ENCODE measurements around the gene CCDC97. TPM values are rescaled to one million over a fixed set of nuclear protein-coding genes. Genes with fewer than 3 reads are reported as not detected.

The CCDC97 gene
- total RNA-seq, 1 experiment from 2014 or later, result 31.4 TPM

DNA sequence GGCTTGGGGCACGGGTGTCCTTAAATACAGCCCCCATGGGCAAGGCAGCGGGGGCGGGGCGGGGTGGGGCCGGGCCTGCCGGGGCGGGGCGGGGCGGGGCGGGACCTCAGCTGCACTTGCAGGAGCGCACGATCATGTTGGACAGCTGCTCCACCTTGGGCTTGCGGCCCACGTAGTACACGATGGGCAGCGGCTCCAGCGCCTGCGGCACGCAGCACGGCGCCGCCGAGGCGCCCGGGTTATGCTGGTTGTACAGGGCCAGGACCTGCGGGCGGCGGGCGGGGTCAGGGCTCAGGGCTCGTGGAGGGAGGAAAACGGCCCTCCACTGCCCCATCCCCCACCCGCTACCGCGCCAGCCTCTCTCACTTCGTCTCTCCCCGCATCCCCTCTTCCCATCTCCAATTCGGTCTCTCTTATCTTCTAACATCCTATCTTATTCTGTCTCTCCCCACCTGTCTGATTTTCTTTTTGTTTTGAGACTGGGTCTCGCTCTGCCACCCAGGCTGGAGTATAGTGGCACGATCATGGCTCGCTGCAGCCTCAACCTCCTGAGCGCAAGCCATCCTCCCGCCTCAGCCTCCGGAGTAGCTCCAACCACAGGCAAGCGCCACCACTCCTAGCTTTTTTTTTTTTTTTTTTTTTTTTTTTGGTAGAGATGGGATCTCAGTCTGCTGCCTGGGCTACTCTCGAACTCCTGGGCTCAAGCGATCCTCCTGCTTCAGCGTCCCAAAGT, 21.1 kb downstream of the CCDC97 start:
- Mint-ChIP-seq H3K9me3 (no peaks in the 10 kb centered on the region), H3K4me3 (peak overlapping the region; percentile 77), H3K27ac (no peak overlapping the region; the same call in 1 of the 2 replicates), H3K27me3 (ENCODE audit: low read depth) (peaks cover 19% of the 10 kb centered on the region), H3K36me3 (no peaks in the 10 kb centered on the region), H3K4me1 (peaks cover 45% of the 10 kb centered on the region)
- peak; percentile 59 for DNase-seq (ENCODE audit: low spot score)
- ChIA-PET POLR2A (interaction anchor here (1.0 kb wide), 1 partner anchor 13 kb away, joined by 3 read pairs; no protein-coding TSS in a partner anchor), CTCF (interaction anchor here (0.6 to 2.1 kb wide), 6 partner anchors 9 to 240 kb away, joined by 3 to 15 read pairs (median 8); partner anchors contain the start of gene TGFB1)
- TF ChIP-seq, protein P1, sequence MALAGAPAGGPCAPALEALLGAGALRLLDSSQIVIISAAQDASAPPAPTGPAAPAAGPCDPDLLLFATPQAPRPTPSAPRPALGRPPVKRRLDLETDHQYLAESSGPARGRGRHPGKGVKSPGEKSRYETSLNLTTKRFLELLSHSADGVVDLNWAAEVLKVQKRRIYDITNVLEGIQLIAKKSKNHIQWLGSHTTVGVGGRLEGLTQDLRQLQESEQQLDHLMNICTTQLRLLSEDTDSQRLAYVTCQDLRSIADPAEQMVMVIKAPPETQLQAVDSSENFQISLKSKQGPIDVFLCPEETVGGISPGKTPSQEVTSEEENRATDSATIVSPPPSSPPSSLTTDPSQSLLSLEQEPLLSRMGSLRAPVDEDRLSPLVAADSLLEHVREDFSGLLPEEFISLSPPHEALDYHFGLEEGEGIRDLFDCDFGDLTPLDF (CRISPR knock-in tag; IDR thresholded peaks at IDR 0.05), result no peak
- TF ChIP-seq ZNF121 (CRISPR knock-in tag; IDR thresholded peaks at IDR 0.05), result no peak
- no peak for TF ChIP-seq TP53 (CRISPR knock-in tag; IDR thresholded peaks at IDR 0.05)
- no peak for TF ChIP-seq ZNF423 (CRISPR knock-in tag; IDR thresholded peaks at IDR 0.05)
- TF ChIP-seq, protein P2, sequence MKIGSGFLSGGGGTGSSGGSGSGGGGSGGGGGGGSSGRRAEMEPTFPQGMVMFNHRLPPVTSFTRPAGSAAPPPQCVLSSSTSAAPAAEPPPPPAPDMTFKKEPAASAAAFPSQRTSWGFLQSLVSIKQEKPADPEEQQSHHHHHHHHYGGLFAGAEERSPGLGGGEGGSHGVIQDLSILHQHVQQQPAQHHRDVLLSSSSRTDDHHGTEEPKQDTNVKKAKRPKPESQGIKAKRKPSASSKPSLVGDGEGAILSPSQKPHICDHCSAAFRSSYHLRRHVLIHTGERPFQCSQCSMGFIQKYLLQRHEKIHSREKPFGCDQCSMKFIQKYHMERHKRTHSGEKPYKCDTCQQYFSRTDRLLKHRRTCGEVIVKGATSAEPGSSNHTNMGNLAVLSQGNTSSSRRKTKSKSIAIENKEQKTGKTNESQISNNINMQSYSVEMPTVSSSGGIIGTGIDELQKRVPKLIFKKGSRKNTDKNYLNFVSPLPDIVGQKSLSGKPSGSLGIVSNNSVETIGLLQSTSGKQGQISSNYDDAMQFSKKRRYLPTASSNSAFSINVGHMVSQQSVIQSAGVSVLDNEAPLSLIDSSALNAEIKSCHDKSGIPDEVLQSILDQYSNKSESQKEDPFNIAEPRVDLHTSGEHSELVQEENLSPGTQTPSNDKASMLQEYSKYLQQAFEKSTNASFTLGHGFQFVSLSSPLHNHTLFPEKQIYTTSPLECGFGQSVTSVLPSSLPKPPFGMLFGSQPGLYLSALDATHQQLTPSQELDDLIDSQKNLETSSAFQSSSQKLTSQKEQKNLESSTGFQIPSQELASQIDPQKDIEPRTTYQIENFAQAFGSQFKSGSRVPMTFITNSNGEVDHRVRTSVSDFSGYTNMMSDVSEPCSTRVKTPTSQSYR (CRISPR knock-in tag; IDR thresholded peaks at IDR 0.05), result no peak
- no peak for TF ChIP-seq HMGA2 (CRISPR knock-in tag; IDR thresholded peaks at IDR 0.05)
- TF ChIP-seq RELA (CRISPR knock-in tag; IDR thresholded peaks at IDR 0.05; ENCODE audit: borderline replicate concordance), result no peak
- TF ChIP-seq CREM (CRISPR knock-in tag; IDR thresholded peaks at IDR 0.05), result no peak
- TF ChIP-seq, protein P3, sequence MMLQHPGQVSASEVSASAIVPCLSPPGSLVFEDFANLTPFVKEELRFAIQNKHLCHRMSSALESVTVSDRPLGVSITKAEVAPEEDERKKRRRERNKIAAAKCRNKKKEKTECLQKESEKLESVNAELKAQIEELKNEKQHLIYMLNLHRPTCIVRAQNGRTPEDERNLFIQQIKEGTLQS (CRISPR knock-in tag; conservative IDR thresholded peaks at IDR 0.05), result no peak
- no peak for TF ChIP-seq NFE2L1 (CRISPR knock-in tag; IDR thresholded peaks at IDR 0.05)
- no peak for TF ChIP-seq NFATC4 (CRISPR knock-in tag; IDR thresholded peaks at IDR 0.05)
- no peak for TF ChIP-seq KAT7 (CRISPR knock-in tag; IDR thresholded peaks at IDR 0.05; ENCODE audit: borderline replicate concordance)
- TF ChIP-seq JUN (CRISPR knock-in tag; IDR thresholded peaks at IDR 0.05), result no peak
- TF ChIP-seq, protein P4, sequence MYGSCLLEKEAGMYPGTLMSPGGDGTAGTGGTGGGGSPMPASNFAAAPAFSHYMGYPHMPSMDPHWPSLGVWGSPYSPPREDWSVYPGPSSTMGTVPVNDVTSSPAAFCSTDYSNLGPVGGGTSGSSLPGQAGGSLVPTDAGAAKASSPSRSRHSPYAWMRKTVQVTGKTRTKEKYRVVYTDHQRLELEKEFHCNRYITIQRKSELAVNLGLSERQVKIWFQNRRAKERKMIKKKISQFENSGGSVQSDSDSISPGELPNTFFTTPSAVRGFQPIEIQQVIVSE (CRISPR knock-in tag; IDR thresholded peaks at IDR 0.05; ENCODE audit: borderline replicate concordance), result no peak
- no peak for TF ChIP-seq ESRRA (CRISPR knock-in tag; IDR thresholded peaks at IDR 0.05; ENCODE audit: borderline replicate concordance)
- TF ChIP-seq, protein P5, sequence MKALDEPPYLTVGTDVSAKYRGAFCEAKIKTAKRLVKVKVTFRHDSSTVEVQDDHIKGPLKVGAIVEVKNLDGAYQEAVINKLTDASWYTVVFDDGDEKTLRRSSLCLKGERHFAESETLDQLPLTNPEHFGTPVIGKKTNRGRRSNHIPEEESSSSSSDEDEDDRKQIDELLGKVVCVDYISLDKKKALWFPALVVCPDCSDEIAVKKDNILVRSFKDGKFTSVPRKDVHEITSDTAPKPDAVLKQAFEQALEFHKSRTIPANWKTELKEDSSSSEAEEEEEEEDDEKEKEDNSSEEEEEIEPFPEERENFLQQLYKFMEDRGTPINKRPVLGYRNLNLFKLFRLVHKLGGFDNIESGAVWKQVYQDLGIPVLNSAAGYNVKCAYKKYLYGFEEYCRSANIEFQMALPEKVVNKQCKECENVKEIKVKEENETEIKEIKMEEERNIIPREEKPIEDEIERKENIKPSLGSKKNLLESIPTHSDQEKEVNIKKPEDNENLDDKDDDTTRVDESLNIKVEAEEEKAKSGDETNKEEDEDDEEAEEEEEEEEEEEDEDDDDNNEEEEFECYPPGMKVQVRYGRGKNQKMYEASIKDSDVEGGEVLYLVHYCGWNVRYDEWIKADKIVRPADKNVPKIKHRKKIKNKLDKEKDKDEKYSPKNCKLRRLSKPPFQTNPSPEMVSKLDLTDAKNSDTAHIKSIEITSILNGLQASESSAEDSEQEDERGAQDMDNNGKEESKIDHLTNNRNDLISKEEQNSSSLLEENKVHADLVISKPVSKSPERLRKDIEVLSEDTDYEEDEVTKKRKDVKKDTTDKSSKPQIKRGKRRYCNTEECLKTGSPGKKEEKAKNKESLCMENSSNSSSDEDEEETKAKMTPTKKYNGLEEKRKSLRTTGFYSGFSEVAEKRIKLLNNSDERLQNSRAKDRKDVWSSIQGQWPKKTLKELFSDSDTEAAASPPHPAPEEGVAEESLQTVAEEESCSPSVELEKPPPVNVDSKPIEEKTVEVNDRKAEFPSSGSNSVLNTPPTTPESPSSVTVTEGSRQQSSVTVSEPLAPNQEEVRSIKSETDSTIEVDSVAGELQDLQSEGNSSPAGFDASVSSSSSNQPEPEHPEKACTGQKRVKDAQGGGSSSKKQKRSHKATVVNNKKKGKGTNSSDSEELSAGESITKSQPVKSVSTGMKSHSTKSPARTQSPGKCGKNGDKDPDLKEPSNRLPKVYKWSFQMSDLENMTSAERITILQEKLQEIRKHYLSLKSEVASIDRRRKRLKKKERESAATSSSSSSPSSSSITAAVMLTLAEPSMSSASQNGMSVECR (CRISPR knock-in tag; IDR thresholded peaks at IDR 0.05; ENCODE audit: borderline replicate concordance), result no peak
- TF ChIP-seq, protein P6, sequence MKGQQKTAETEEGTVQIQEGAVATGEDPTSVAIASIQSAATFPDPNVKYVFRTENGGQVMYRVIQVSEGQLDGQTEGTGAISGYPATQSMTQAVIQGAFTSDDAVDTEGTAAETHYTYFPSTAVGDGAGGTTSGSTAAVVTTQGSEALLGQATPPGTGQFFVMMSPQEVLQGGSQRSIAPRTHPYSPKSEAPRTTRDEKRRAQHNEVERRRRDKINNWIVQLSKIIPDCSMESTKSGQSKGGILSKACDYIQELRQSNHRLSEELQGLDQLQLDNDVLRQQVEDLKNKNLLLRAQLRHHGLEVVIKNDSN (CRISPR knock-in tag; IDR thresholded peaks at IDR 0.05), result no peak
- no peak for TF ChIP-seq GRHL2 (CRISPR knock-in tag; IDR thresholded peaks at IDR 0.05; ENCODE audit: insufficient replicate concordance, severe bottlenecking)
- peak; percentile 41 for ATAC-seq
